Measurements from ENCODE around the gene ST8SIA2.

DNA sequence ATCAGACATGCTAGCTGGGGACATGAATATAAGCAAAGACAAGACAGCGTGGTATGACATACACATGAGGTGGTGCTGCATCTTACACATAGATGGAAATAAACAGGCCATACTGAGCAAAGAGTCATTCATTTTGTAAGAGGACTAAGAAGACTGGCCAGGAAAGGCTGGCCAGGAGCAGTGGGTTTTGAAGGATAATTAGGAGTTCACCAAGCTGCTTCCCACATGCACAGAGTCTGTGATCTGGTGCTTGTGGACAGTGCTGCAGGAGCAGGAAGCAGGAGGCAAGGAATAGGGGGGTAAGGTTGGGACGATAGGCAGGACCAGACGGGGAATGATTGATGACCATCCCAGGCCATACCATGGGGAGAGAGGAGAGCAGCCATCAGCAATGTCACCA lies 41.5 kb downstream of the ST8SIA2 start:
- TF ChIP-seq, protein P1, sequence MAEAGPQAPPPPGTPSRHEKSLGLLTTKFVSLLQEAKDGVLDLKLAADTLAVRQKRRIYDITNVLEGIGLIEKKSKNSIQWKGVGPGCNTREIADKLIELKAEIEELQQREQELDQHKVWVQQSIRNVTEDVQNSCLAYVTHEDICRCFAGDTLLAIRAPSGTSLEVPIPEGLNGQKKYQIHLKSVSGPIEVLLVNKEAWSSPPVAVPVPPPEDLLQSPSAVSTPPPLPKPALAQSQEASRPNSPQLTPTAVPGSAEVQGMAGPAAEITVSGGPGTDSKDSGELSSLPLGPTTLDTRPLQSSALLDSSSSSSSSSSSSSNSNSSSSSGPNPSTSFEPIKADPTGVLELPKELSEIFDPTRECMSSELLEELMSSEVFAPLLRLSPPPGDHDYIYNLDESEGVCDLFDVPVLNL (IDR thresholded peaks at IDR 0.05; ENCODE audit: low read depth, low read length) = no peak
- TF ChIP-seq PML (IDR thresholded peaks at IDR 0.05; ENCODE audit: low read length) (no peak), JUNB (IDR thresholded peaks at IDR 0.05) (no peak), SRF (IDR thresholded peaks at IDR 0.05; ENCODE audit: low read depth in 2 of 2, low read length in 2 of 2) (no peak)
- TF ChIP-seq, protein P2, sequence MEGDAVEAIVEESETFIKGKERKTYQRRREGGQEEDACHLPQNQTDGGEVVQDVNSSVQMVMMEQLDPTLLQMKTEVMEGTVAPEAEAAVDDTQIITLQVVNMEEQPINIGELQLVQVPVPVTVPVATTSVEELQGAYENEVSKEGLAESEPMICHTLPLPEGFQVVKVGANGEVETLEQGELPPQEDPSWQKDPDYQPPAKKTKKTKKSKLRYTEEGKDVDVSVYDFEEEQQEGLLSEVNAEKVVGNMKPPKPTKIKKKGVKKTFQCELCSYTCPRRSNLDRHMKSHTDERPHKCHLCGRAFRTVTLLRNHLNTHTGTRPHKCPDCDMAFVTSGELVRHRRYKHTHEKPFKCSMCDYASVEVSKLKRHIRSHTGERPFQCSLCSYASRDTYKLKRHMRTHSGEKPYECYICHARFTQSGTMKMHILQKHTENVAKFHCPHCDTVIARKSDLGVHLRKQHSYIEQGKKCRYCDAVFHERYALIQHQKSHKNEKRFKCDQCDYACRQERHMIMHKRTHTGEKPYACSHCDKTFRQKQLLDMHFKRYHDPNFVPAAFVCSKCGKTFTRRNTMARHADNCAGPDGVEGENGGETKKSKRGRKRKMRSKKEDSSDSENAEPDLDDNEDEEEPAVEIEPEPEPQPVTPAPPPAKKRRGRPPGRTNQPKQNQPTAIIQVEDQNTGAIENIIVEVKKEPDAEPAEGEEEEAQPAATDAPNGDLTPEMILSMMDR (IDR thresholded peaks at IDR 0.05 in 2 of 3, conservative IDR thresholded peaks at IDR 0.05 in 1 of 3; ENCODE audit: control insufficient read depth in 2 of 3, extremely low read depth in 1 of 3, insufficient read depth in 1 of 3, low read depth in 3 of 3, low read length in 3 of 3) = no peak
- TF ChIP-seq, protein P3, sequence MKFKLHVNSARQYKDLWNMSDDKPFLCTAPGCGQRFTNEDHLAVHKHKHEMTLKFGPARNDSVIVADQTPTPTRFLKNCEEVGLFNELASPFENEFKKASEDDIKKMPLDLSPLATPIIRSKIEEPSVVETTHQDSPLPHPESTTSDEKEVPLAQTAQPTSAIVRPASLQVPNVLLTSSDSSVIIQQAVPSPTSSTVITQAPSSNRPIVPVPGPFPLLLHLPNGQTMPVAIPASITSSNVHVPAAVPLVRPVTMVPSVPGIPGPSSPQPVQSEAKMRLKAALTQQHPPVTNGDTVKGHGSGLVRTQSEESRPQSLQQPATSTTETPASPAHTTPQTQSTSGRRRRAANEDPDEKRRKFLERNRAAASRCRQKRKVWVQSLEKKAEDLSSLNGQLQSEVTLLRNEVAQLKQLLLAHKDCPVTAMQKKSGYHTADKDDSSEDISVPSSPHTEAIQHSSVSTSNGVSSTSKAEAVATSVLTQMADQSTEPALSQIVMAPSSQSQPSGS (IDR thresholded peaks at IDR 0.05; ENCODE audit: low read length) = no peak
